ENCODE results near the gene TLK2. TPM values are rescaled to one million over a fixed set of nuclear protein-coding genes. Genes with fewer than 3 reads are reported as not detected.
A peak's percentile ranks its signal among the peaks of the same experiment; 100 is the strongest.
"Not testable (repeated sequence)": the region's sequence is repeated elsewhere in the genome, so short reads cannot be mapped to it uniquely, and the experiment has no call there.

The TLK2 gene
- 10 to 100 TPM; 45.2 to 71.5 TPM for total RNA-seq

- H3K4me1 ChIP-seq (ENCODE audit: control insufficient read depth in 1 of 2, low read depth in 2 of 2) = peaks cover 16 to 36% of the 10 kb centered on the region in 2 donors
- DNase-seq (ENCODE audit: low spot score) = no peak
- peak within 1 kb of the TSS; percentile 88 to 91 for H3K27ac ChIP-seq
- peak; percentile 60 for ATAC-seq (ENCODE audit: insufficient number of reproducible peaks, low FRiP score, low read depth)
- H3K4me3 ChIP-seq = peak within 1 kb of the TSS; percentile 82
- H3K27me3 ChIP-seq (replicated peaks; ENCODE audit: insufficient read depth) = no peaks in the 10 kb centered on the region
- no peak for TF ChIP-seq CTCF (IDR thresholded peaks at IDR 0.05)
- no peaks in the 10 kb centered on the region for H3K36me3 ChIP-seq
- H3K9me3 ChIP-seq = no peaks in the 10 kb centered on the region
These were observed at the start of gene TLK2 for GRCh38 chr17:62478424-62478879. TLK2 (plus strand) TSS chr17:62478825; CDS start chr17:62481126, 2,301 bp downstream.

- not testable (repeated sequence) for H3K4me1 ChIP-seq (ENCODE audit: control insufficient read depth in 1 of 2, low read depth in 2 of 2); H3K27ac ChIP-seq; ATAC-seq (ENCODE audit: insufficient number of reproducible peaks, low FRiP score, low read depth); H3K36me3 ChIP-seq; H3K9me3 ChIP-seq; DNase-seq (ENCODE audit: low spot score); H3K27me3 ChIP-seq (replicated peaks; ENCODE audit: insufficient read depth); H3K4me3 ChIP-seq
These were observed 43.4 kb upstream of the TLK2 start for GRCh38 chr17:62435251-62435650.

DNA sequence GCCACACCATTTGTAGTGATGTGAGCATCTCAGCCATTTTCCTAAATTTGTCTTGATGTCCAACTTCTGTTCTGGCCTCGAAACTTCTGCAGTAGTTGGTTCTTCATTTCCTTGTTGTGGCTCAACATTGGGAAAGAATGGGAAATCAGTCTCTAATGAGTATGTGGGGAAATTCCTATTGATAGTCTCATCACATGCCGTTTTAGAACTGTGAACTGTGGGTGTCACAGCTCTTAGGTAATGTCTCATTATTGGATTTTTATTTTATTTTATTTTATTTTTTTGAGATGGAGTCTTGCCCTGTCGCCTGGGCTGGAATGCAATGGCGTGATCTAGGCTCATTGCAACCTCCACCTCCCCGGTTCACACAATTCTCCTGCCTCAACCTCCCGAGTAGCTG is 37.4 kb upstream of the TLK2 start:
- not testable (repeated sequence) for H3K4me3 ChIP-seq; H3K27ac ChIP-seq; H3K27me3 ChIP-seq (replicated peaks; ENCODE audit: insufficient read depth); H3K9me3 ChIP-seq; DNase-seq (ENCODE audit: low spot score); ATAC-seq (ENCODE audit: insufficient number of reproducible peaks, low FRiP score, low read depth); H3K4me1 ChIP-seq (ENCODE audit: control insufficient read depth in 1 of 2, low read depth in 2 of 2)
- peaks cover 31% of the 10 kb centered on the region for H3K36me3 ChIP-seq

- H3K4me3 ChIP-seq = no peak overlapping the region
- H3K4me1 ChIP-seq (ENCODE audit: control insufficient read depth in 1 of 2, low read depth in 2 of 2) = no peaks in the 10 kb centered on the region
- H3K27ac ChIP-seq = no peak overlapping the region
- ATAC-seq (ENCODE audit: insufficient number of reproducible peaks, low FRiP score, low read depth) (no peak), DNase-seq (ENCODE audit: low spot score) (no peak)
- H3K36me3 ChIP-seq = peaks cover 46% of the 10 kb centered on the region
- no peaks in the 10 kb centered on the region for H3K27me3 ChIP-seq (replicated peaks; ENCODE audit: insufficient read depth)
- no peak for TF ChIP-seq CTCF (IDR thresholded peaks at IDR 0.05)
- no peaks in the 10 kb centered on the region for H3K9me3 ChIP-seq
These were observed 34.6 kb upstream of the TLK2 start for GRCh38 chr17:62444063-62444462.

GRCh38 chr17:62445791-62446190 is 32.8 kb upstream of the TLK2 start:
- H3K27me3 ChIP-seq (replicated peaks; ENCODE audit: insufficient read depth); H3K9me3 ChIP-seq; H3K4me3 ChIP-seq; ATAC-seq (ENCODE audit: insufficient number of reproducible peaks, low FRiP score, low read depth); H3K27ac ChIP-seq; DNase-seq (ENCODE audit: low spot score); H3K4me1 ChIP-seq (ENCODE audit: control insufficient read depth in 1 of 2, low read depth in 2 of 2): not testable (repeated sequence)
- H3K36me3 ChIP-seq = peaks cover 46% of the 10 kb centered on the region

GRCh38 chr17:62452195-62452594 is 26.4 kb upstream of the TLK2 start:
- H3K4me3 ChIP-seq; H3K9me3 ChIP-seq; DNase-seq (ENCODE audit: low spot score); H3K36me3 ChIP-seq; H3K4me1 ChIP-seq (ENCODE audit: control insufficient read depth in 1 of 2, low read depth in 2 of 2); ATAC-seq (ENCODE audit: insufficient number of reproducible peaks, low FRiP score, low read depth); H3K27me3 ChIP-seq (replicated peaks; ENCODE audit: insufficient read depth); H3K27ac ChIP-seq: not testable (repeated sequence)

GRCh38 chr17:62453041-62453440 is 25.6 kb upstream of the TLK2 start:
- H3K4me3 ChIP-seq; DNase-seq (ENCODE audit: low spot score); H3K9me3 ChIP-seq; ATAC-seq (ENCODE audit: insufficient number of reproducible peaks, low FRiP score, low read depth); H3K36me3 ChIP-seq; H3K4me1 ChIP-seq (ENCODE audit: control insufficient read depth in 1 of 2, low read depth in 2 of 2); H3K27me3 ChIP-seq (replicated peaks; ENCODE audit: insufficient read depth); H3K27ac ChIP-seq: not testable (repeated sequence)

DNA sequence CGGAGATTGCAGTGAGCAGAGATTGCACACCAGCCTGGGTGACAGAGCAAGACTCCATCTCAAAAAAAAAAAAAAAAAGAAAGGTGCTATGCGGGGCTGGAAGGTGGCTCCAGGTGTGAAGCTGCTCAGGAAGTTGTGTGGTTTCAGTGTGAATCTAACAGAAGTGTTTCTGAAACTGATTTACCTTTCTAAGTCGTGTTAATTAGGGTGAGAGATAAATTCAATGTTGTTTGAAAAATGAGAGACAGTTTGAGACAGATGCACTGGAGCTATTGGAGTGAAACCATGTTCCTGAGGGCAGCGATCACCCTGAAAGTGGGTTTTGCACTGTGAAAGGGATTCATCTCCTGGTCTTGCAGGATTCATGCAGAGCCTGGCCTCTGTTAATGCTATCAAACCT is 25.0 kb upstream of the TLK2 start:
- not testable (repeated sequence) for H3K36me3 ChIP-seq; DNase-seq (ENCODE audit: low spot score); H3K27me3 ChIP-seq (replicated peaks; ENCODE audit: insufficient read depth); H3K27ac ChIP-seq; H3K4me3 ChIP-seq; H3K9me3 ChIP-seq; H3K4me1 ChIP-seq (ENCODE audit: control insufficient read depth in 1 of 2, low read depth in 2 of 2); ATAC-seq (ENCODE audit: insufficient number of reproducible peaks, low FRiP score, low read depth)

DNA sequence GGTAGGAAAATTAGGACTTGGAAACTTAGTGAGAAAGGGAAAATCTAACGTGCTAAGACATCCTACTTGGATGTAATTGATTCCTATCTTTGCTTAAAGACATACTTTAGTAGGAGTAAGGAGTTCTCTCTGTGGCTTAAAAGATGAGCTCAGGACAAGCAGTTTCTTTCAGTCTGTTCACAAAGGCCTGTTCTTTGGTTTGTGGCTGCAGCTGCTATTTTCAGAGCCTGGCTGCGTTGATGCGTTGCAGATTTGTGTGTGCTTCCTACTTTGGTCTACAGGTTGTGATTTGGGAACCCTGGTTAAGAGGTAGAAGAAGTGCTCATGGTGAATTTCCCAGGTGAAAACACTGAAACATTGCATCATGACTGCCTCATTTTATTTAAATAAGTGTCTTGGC is 24.5 kb upstream of the TLK2 start:
- DNase-seq (ENCODE audit: low spot score); H3K4me3 ChIP-seq; H3K36me3 ChIP-seq; ATAC-seq (ENCODE audit: insufficient number of reproducible peaks, low FRiP score, low read depth); H3K27ac ChIP-seq; H3K27me3 ChIP-seq (replicated peaks; ENCODE audit: insufficient read depth); H3K9me3 ChIP-seq; H3K4me1 ChIP-seq (ENCODE audit: control insufficient read depth in 1 of 2, low read depth in 2 of 2): not testable (repeated sequence)
